Endothelial cell of umbilical vein (primary cell): Measurements from ENCODE around the gene LRP10. TPM values are rescaled to one million over a fixed set of nuclear protein-coding genes. Genes with fewer than 3 reads are reported as not detected.

Experiments
- BruUV-seq: library from RNA; stranded (reverse); fragments of 400-500 nt; replicated peaks from 2 replicates; lab custom pipeline; 2021; lab: Mats Ljungman, UMichigan
- CTCF ChIA-PET: fragments of 300-600, 350-600 bp; sonication (Branson Sonifier 250); formaldehyde crosslinking; loops from one replicate; lab custom pipeline; 2021; ENCODE audit warnings: antibody characterized with exemption, inconsistent platforms; lab: Charles Lee
- POLR2A ChIA-PET: fragments of 300-600, 350-600 bp; sonication (Branson Sonifier 250); formaldehyde crosslinking; loops from one replicate; lab custom pipeline; 2021; ENCODE audit warnings: antibody characterized with exemption, inconsistent platforms; lab: Charles Lee
- DNase-seq: peaks from one replicate; pipeline ENCODE4 v3.0.0-alpha.2; 2011; ENCODE audit warnings: low read depth, low spot score
- FAIRE-seq: peaks from 2 replicates; lab custom pipeline; 2011; peaks lifted over from hg19 to GRCh38; lab: Jason Lieb, UNC
- H2AFZ ChIP-seq: 2 replicates; pipeline ENCODE4 v1.6.0; 2012; ENCODE audit warnings: low read depth, low read length, control low read depth, inconsistent platforms
- H3K27ac ChIP-seq: 2 replicates; pipeline ENCODE4 v1.5.1; 2011; ENCODE audit warnings: low read depth, mild to moderate bottlenecking, control low read depth, low read length, moderate library complexity; ENCODE audit not compliant: insufficient read depth
- H3K27me3 ChIP-seq, 2 experiments: 2 replicates each; pipeline versions ENCODE4 v1.6.0 to v1.6.1; 2011; ENCODE audit warnings: low read length in 2 of 2, mixed read lengths in 1 of 2; ENCODE audit not compliant: control insufficient read depth in 2 of 2, insufficient read depth in 2 of 2
- H3K36me3 ChIP-seq, 2 experiments: 2 replicates in 1 of 2; 3 replicates in 1 of 2; pipeline ENCODE4 v1.5.1; 2011; ENCODE audit warnings: low read length in 2 of 2, mild to moderate bottlenecking in 1 of 2, moderate library complexity in 1 of 2; ENCODE audit not compliant: control insufficient read depth in 2 of 2, insufficient read depth in 2 of 2; ENCODE audit errors: extremely low read depth in 1 of 2
- H3K4me1 ChIP-seq: 3 replicates; pipeline ENCODE4 v1.5.1; 2011; ENCODE audit warnings: mild to moderate bottlenecking, low read length; ENCODE audit not compliant: control insufficient read depth, insufficient read depth; ENCODE audit errors: extremely low read depth
- H3K4me2 ChIP-seq: 2 replicates; pipeline ENCODE4 v1.6.1; 2011; ENCODE audit warnings: low read length, control low read depth, mixed read lengths; ENCODE audit not compliant: insufficient read depth
- H3K4me3 ChIP-seq, 3 experiments: fragments of 200-600 bp in 1 of 3; sonication (generic), shearing (Covaris generic) in 1 of 3; replicated peaks in 1 of 3; 2 replicates each; pipeline ENCODE4 v1.5.1; 2011 to 2016; ENCODE audit warnings: control low read depth in 3 of 3, low read length in 3 of 3, mild to moderate bottlenecking in 2 of 3, inconsistent platforms in 1 of 3, low read depth in 1 of 3, moderate library complexity in 1 of 3; ENCODE audit not compliant: insufficient read depth in 1 of 3
- H3K79me2 ChIP-seq: 2 replicates; pipeline ENCODE4 v1.6.0; 2012; ENCODE audit warnings: low read length, inconsistent platforms; ENCODE audit not compliant: control insufficient read depth, insufficient read depth
- H3K9ac ChIP-seq: replicated peaks from 2 replicates; pipeline ENCODE3; 2011; ENCODE audit warnings: low read length, control low read depth; ENCODE audit not compliant: insufficient read depth; ENCODE audit errors: extremely low read depth
- H3K9me1 ChIP-seq: replicated peaks from 3 replicates; pipeline ENCODE4 v1.6.0; 2011; ENCODE audit warnings: mild to moderate bottlenecking, low read length; ENCODE audit not compliant: control insufficient read depth, insufficient read depth; ENCODE audit errors: extremely low read depth
- H3K9me3 ChIP-seq: replicated peaks from 2 replicates; pipeline ENCODE4 v1.5.1; 2012; ENCODE audit warnings: low read length, inconsistent platforms; ENCODE audit not compliant: control insufficient read depth, insufficient read depth
- H4K20me1 ChIP-seq: replicated peaks from 2 replicates; pipeline ENCODE3; 2011; ENCODE audit warnings: mild to moderate bottlenecking, low read length; ENCODE audit not compliant: control insufficient read depth, insufficient read depth; ENCODE audit errors: extremely low read depth
- CTCF ChIP-seq, 2 donors: IDR thresholded peaks; 1 replicate in 1 of 2; 2 replicates in 1 of 2; pipeline ENCODE4 v1.5.1; 2011; ENCODE audit warnings: low read length in 2 of 2, mild to moderate bottlenecking in 2 of 2, moderate library complexity in 2 of 2, control low read depth in 1 of 2, inconsistent platforms in 1 of 2, low read depth in 1 of 2; ENCODE audit not compliant: insufficient read depth in 1 of 2; ENCODE audit errors: extremely low read depth in 1 of 2
- EZH2 ChIP-seq: IDR thresholded peaks from 2 replicates; pipeline ENCODE4 v1.6.1; 2012; ENCODE audit warnings: borderline replicate concordance, low read depth, mild to moderate bottlenecking, moderate library complexity, low read length, inconsistent platforms; ENCODE audit not compliant: severe bottlenecking
- FOS ChIP-seq: IDR thresholded peaks from 2 replicates; pipeline ENCODE4 v1.6.1; 2011; ENCODE audit warnings: mild to moderate bottlenecking, low read length, moderate library complexity, borderline replicate concordance; ENCODE audit not compliant: insufficient read depth
- GATA2 ChIP-seq: IDR thresholded peaks from 2 replicates; pipeline ENCODE4 v1.7.0; 2011; ENCODE audit warnings: low read depth, mild to moderate bottlenecking, moderate library complexity, mixed read lengths, low read length; ENCODE audit not compliant: insufficient read length, insufficient read depth
- JUN ChIP-seq: IDR thresholded peaks from 2 replicates; pipeline ENCODE4 v1.6.1; 2011; ENCODE audit warnings: borderline replicate concordance, low read depth; ENCODE audit not compliant: insufficient read length, insufficient read depth
- MYC ChIP-seq: IDR thresholded peaks from one replicate; pipeline ENCODE4 v1.6.1; 2011; ENCODE audit warnings: mild to moderate bottlenecking, low read depth, low read length
- POLR2A ChIP-seq: IDR thresholded peaks from 2 replicates; pipeline ENCODE4 v1.6.1; 2012; ENCODE audit warnings: low read depth, mild to moderate bottlenecking, control low read depth, low read length
- POLR2AphosphoS5 ChIP-seq: IDR thresholded peaks from 2 replicates; pipeline ENCODE4 v1.6.1; 2012; ENCODE audit warnings: low read depth, mild to moderate bottlenecking, control low read depth, low read length, moderate library complexity; ENCODE audit not compliant: insufficient read depth
- dilution Hi-C: fragments of 300-500 bp; cut with MboI; formaldehyde crosslinking; loops from one replicate; pipeline ENCODE4 v1.15.0; 2019; ENCODE audit warnings: low sequenced_read_pairs; ENCODE audit not compliant: extremely low pct_ligation_motif_present
- intact Hi-C: fragments of 100-400 bp; cut with micrococcal nuclease; formaldehyde crosslinking; loops from one replicate; pipeline ENCODE4 v1.10.0; 2022
- polyA plus RNA-seq, 4 experiments: library from polyadenylated mRNA; depleted of rRNA in 3 of 4; stranded (reverse) in 3 of 4; unstranded in 1 of 4; fragments of >200 nt; gene quantifications; 2 replicates each; pipeline versions ENCODE4 v1.2.1 to v1.2.3, GENCODE V29; 2011 to 2012; ENCODE audit warnings: missing spikeins in 1 of 4
- total RNA-seq: library from RNA; stranded (reverse); gene quantifications from 2 replicates; pipeline ENCODE4 v1.2.3, GENCODE V29; 2021
- TF ChIP-seq, protein P1 (sequence below): IDR thresholded peaks from 2 replicates; pipeline ENCODE4 v1.6.1; 2011; ENCODE audit not compliant: insufficient read depth, insufficient read length

Gene LRP10
- total and polyA plus RNA-seq, 2 donors (not counting 3 experiments of a cell fraction or from before 2014, with no cell fraction given): 123 to 157 TPM

DNA sequence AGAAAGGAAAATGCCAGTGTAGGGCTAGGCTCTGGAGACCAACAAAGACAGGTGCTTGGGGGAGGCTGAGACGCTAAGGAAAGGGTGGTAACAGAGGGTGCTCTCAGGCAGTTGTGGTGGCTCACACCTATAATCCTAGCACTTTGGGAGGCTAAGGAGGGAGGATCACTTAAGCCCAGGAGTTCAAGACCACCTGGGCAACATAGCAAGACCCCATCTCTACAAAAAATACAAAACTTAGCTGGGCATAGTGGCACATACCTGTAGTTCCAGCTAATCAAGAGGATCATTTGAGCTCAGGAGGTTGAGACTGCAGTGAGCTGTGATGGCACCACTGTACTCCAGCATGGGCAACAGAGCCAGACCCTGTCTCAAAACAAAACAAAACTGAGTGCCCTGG, 23.9 kb downstream of the LRP10 start:
- BruUV-seq: no TSS peak
- intact Hi-C loops (no loop called here), dilution Hi-C loops (no loop called here)
- FAIRE-seq (peak; percentile 4), DNase-seq (no peak)
- Histone ChIP-seq H3K4me2 (no peak overlapping the region), H4K20me1 (no peaks in the 10 kb centered on the region), H3K79me2 (no peaks in the 10 kb centered on the region), H3K27me3 (no peaks in the 10 kb centered on the region), H3K9ac (no peak overlapping the region), H3K36me3 (peaks cover 0 to 2% of the 10 kb centered on the region in 2 experiments), H3K9me1 (no peaks in the 10 kb centered on the region), H3K4me3 (no peak overlapping the region), H3K9me3 (no peaks in the 10 kb centered on the region), H3K4me1 (no peaks in the 10 kb centered on the region), H3K27ac (no peak overlapping the region), H2AFZ (no peak overlapping the region)
- no peak for TF ChIP-seq MYC
- TF ChIP-seq, protein P1, sequence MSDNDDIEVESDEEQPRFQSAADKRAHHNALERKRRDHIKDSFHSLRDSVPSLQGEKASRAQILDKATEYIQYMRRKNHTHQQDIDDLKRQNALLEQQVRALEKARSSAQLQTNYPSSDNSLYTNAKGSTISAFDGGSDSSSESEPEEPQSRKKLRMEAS: no peak
- TF ChIP-seq CTCF (IDR thresholded peaks at IDR 0.05; ENCODE audit: extremely low read depth in 1 of 2, insufficient read depth in 1 of 2, low read depth in 1 of 2, low read length in 2 of 2): no peak
- TF ChIP-seq POLR2A: no peak
- no peak for TF ChIP-seq GATA2
- TF ChIP-seq EZH2: no peak
- TF ChIP-seq POLR2AphosphoS5: no peak
- TF ChIP-seq JUN: no peak
- TF ChIP-seq FOS: no peak
- ChIA-PET CTCF (interaction anchor here (1.1 to 9.7 kb wide), 5 partner anchors 10 to 337 kb away, joined by 3 to 75 read pairs (median 4); partner anchors contain the start of gene LRP10), POLR2A (no interaction called here)
